ENCODE data around the gene BCL3. TPM values are rescaled to one million over a fixed set of nuclear protein-coding genes. Genes with fewer than 3 reads are reported as not detected.

The BCL3 gene
- total RNA-seq, 1 experiment from 2014 or later = 2.2 TPM

DNA sequence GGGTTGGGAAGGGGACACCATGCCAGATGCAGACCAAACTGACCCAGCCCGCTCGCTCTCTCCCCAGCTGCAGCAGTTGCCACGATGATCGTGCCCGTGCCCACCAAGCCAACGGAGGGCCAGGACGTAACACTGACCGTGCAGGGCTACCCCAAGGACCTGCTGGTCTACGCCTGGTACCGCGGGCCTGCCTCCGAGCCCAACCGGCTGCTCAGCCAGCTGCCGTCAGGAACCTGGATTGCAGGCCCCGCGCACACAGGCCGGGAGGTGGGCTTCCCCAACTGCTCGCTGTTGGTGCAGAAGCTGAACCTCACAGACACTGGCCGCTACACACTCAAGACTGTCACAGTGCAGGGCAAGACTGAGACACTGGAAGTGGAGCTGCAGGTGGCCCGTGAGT, 40.7 kb upstream of the BCL3 start:
- Mint-ChIP-seq H3K4me1 (no peaks in the 10 kb centered on the region), H3K27ac (no peak overlapping the region; a peak in 1 of 7 replicates), H3K27me3 (ENCODE audit: low read depth) (peaks cover 7% of the 10 kb centered on the region; the same call in 1 of the 2 replicates), H3K36me3 (ENCODE audit: insufficient read depth in 1 of 3, low read depth in 3 of 3) (no peaks in the 10 kb centered on the region; a peak in 1 of 7 replicates), H3K4me3 (no peak overlapping the region), H3K9me3 (no peaks in the 10 kb centered on the region)
- H3K4me1 ChIP-seq (ENCODE audit: insufficient read depth, low read length) = no peaks in the 10 kb centered on the region
- peaks cover 3% of the 10 kb centered on the region for H3K23me2 ChIP-seq (ENCODE audit: insufficient read length, low read depth, low read length, poor library complexity, severe bottlenecking)
- H3K9me3 ChIP-seq (ENCODE audit: control insufficient read depth, low read depth, low read length) = no peaks in the 10 kb centered on the region
- H3K18ac ChIP-seq (ENCODE audit: insufficient read length, low read depth, low read length) = no peak overlapping the region
- no peak for DNase-seq
- H3K4ac ChIP-seq (ENCODE audit: low read depth, low read length) = no peak overlapping the region
- no peak overlapping the region for H3K56ac ChIP-seq (ENCODE audit: insufficient read length, low read depth, low read length)
- no peak overlapping the region for H3K27ac ChIP-seq (ENCODE audit: insufficient read length, low read depth, low read length)
- no peak overlapping the region for H3K14ac ChIP-seq (ENCODE audit: insufficient read depth, low read length)
- H3K27me3 ChIP-seq (ENCODE audit: insufficient read depth, low read length) = no peaks in the 10 kb centered on the region
- H3K23ac ChIP-seq (ENCODE audit: insufficient read length, low read depth, low read length) = no peak overlapping the region
- no peaks in the 10 kb centered on the region for H3K79me1 ChIP-seq (ENCODE audit: insufficient read depth, low read depth, low read length, poor library complexity, severe bottlenecking)
- no peak overlapping the region for H3T11ph ChIP-seq (ENCODE audit: low read length)
- no peak overlapping the region for H3K4me2 ChIP-seq (ENCODE audit: insufficient read depth, insufficient read length, low read length)
- H2AK5ac ChIP-seq (ENCODE audit: insufficient read length, low read length) = no peak overlapping the region
- TF ChIP-seq, protein P1, sequence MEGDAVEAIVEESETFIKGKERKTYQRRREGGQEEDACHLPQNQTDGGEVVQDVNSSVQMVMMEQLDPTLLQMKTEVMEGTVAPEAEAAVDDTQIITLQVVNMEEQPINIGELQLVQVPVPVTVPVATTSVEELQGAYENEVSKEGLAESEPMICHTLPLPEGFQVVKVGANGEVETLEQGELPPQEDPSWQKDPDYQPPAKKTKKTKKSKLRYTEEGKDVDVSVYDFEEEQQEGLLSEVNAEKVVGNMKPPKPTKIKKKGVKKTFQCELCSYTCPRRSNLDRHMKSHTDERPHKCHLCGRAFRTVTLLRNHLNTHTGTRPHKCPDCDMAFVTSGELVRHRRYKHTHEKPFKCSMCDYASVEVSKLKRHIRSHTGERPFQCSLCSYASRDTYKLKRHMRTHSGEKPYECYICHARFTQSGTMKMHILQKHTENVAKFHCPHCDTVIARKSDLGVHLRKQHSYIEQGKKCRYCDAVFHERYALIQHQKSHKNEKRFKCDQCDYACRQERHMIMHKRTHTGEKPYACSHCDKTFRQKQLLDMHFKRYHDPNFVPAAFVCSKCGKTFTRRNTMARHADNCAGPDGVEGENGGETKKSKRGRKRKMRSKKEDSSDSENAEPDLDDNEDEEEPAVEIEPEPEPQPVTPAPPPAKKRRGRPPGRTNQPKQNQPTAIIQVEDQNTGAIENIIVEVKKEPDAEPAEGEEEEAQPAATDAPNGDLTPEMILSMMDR (conservative IDR thresholded peaks at IDR 0.05) = no peak
- 0 out of 2 replicates have a peak, but pooled peaks cover 2% of the 10 kb centered on the region for H3K79me2 ChIP-seq (ENCODE audit: insufficient read depth, low read length)
- H3K9ac ChIP-seq (ENCODE audit: extremely low read depth, insufficient read length, low read length) = no peak overlapping the region
- no peak overlapping the region for H2AFZ ChIP-seq (ENCODE audit: low read length)
- WGBS (ENCODE audit: extremely low coverage, insufficient read length, low lambda C conversion rate) = no CpG with 5 or more reads among the region's 20 CpGs
- H2BK120ac ChIP-seq (ENCODE audit: low read depth, low read length, poor library complexity, severe bottlenecking) = no peak overlapping the region
- no peak overlapping the region for H4K8ac ChIP-seq (replicated peaks; ENCODE audit: insufficient read length, low read depth, low read length)
- no peak overlapping the region for H2BK20ac ChIP-seq (ENCODE audit: low read depth, low read length, poor library complexity, severe bottlenecking)
- H4K91ac ChIP-seq (ENCODE audit: insufficient read length, low read depth, low read length) = no peak overlapping the region
- H2BK5ac ChIP-seq (ENCODE audit: insufficient read length, low read length) = no peak overlapping the region
- no peak overlapping the region for H2BK12ac ChIP-seq (ENCODE audit: insufficient read length, low read depth, low read length)
- no peaks in the 10 kb centered on the region for H4K20me1 ChIP-seq (ENCODE audit: control insufficient read depth, insufficient read depth, insufficient read length)
- H2BK15ac ChIP-seq (ENCODE audit: low read depth, low read length) = no peak overlapping the region
- no peak overlapping the region for H4K5ac ChIP-seq (ENCODE audit: insufficient read length, low read depth, low read length)

All from H9 (cell line).